Measurements from ENCODE around the gene CCNG2. TPM values are rescaled to one million over a fixed set of nuclear protein-coding genes. Genes with fewer than 3 reads are reported as not detected.
A peak's percentile ranks its signal among the peaks of the same experiment; 100 is the strongest.

Gene CCNG2, protein sequence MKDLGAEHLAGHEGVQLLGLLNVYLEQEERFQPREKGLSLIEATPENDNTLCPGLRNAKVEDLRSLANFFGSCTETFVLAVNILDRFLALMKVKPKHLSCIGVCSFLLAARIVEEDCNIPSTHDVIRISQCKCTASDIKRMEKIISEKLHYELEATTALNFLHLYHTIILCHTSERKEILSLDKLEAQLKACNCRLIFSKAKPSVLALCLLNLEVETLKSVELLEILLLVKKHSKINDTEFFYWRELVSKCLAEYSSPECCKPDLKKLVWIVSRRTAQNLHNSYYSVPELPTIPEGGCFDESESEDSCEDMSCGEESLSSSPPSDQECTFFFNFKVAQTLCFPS
- polyA plus RNA-seq (2013, experiment 1 of 2): 4.4 TPM
- 3.6 TPM for polyA plus RNA-seq (2013, experiment 2 of 2)

DNA sequence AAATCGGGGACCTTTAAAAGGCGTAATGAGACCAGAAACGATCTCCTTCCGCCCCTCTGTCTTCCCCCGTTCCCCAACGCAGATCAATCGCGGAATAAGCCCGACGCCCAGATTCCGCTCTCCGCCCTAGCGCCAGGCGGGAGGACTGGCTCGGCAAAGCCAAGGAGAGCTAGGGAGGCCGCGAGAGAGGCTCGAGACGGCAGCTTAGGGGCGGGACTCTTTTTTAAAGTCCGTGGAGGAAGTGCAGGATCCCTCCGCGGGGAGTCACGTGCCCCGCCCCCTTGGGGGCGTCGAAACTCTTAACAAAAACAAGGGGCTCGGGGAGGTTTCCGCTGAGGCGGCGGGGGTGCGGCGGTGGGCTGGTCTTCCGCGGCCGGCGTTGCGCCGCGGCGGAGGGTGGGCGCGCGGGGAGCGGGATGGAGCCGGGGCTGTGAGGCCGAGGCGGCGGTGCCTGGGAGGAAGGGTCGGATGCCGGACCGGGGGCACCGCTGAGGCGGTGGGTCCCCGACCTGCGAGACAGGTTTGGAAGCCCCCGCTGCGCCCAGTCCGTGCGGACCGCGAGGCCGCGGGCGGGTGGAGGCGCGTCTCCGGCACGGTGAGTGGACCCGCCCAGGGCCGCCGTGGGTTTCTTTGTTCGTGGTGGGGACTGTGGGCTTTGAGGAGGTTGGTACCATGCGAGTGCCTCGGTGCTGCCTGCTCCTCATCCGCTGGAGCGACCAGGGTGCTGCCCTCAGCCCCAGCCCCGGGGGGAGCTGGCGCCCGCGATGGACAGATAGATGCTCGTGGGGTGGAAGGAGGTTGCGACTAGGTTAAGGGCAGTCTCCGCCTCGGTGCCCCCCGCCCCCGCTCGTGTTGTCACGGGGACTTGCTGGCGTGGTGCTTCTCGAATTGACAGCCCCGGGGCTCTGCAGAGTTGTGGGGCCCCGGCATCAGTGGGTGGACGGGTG, at the start of gene CCNG2:
TSS of gene CCNG2 (plus strand) at position 296 of the 947 bp plus-strand sequence. CDS start 1,326 bp downstream, outside the sequence.
- Histone ChIP-seq H3K9ac (ENCODE audit: low read length) (peak within 1 kb of the TSS; percentile 94), H3K18ac (ENCODE audit: low read length) (peak within 1 kb of the TSS; percentile 86), H2BK120ac (ENCODE audit: low read depth, low read length) (peak within 1 kb of the TSS; percentile 90), H3K4me1 (ENCODE audit: control insufficient read depth, low read depth, low read length) (no peaks in the 10 kb centered on the region), H3K23ac (ENCODE audit: low read length) (peak within 1 kb of the TSS; percentile 92), H3K4me3 (ENCODE audit: low read length) (peak within 1 kb of the TSS; percentile 87), H3K4me2 (ENCODE audit: low read length) (peak within 1 kb of the TSS; percentile 77), H4K5ac (ENCODE audit: low read length) (no peak within 1 kb of the TSS), H3K27me3 (ENCODE audit: insufficient read depth, low read length, poor library complexity) (no peaks in the 10 kb centered on the region), H3K79me2 (ENCODE audit: control insufficient read depth, insufficient read depth, low read length) (peaks cover 10% of the 10 kb centered on the region), H3K4ac (ENCODE audit: low read depth, low read length) (peak within 1 kb of the TSS; percentile 90), H2AK5ac (ENCODE audit: low read length) (no peak within 1 kb of the TSS), H3K36me3 (ENCODE audit: control insufficient read depth, insufficient read depth, low read length) (peaks cover 2% of the 10 kb centered on the region), H3K56ac (ENCODE audit: low read length) (peak within 1 kb of the TSS; percentile 100), H3K79me1 (ENCODE audit: low read length) (no peaks in the 10 kb centered on the region), H3K27ac (ENCODE audit: low read depth, low read length) (peak within 1 kb of the TSS; percentile 98), H2BK15ac (replicated peaks; ENCODE audit: low read depth) (no peak within 1 kb of the TSS), H2BK5ac (ENCODE audit: low read length) (peak within 1 kb of the TSS; percentile 100), H4K8ac (ENCODE audit: low read depth, low read length) (no peak within 1 kb of the TSS)
- DNase-seq: peak; percentile 66
- WGBS (ENCODE audit: extremely low coverage, insufficient coverage, low lambda C conversion rate): no CpG with 5 or more reads among the region's 94 CpGs

DNA sequence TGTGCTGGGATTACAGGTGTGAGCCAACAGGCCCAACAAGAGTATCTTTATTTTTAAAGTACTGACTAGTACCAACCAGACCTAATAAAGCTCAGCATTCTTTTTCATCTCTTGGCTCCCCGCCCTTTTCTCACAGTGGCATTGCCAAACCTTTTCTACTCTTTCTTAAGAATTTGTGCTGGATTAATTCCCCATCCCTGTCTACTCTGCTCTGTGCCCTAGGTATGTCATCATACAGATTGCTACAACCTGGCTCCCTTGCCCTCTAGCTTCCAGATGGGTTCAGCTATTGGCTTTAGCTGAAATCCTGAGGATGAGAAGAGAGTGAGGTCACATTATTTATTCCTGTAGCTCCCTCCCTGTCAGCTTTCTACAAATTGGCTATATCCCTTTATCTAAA, 46.3 kb upstream of the CCNG2 start:
- Histone ChIP-seq H3K79me2 (ENCODE audit: control insufficient read depth, insufficient read depth, low read length) (no peaks in the 10 kb centered on the region), H3K23ac (ENCODE audit: low read length) (no peak overlapping the region), H2AK5ac (ENCODE audit: low read length) (no peak overlapping the region), H3K4ac (ENCODE audit: low read depth, low read length) (no peak overlapping the region), H3K4me1 (ENCODE audit: control insufficient read depth, low read depth, low read length) (no peaks in the 10 kb centered on the region), H4K5ac (ENCODE audit: low read length) (no peak overlapping the region), H3K4me2 (ENCODE audit: low read length) (no peak overlapping the region), H2BK120ac (ENCODE audit: low read depth, low read length) (no peak overlapping the region), H4K8ac (ENCODE audit: low read depth, low read length) (no peak overlapping the region), H3K9ac (ENCODE audit: low read length) (no peak overlapping the region), H3K4me3 (ENCODE audit: low read length) (no peak overlapping the region), H3K18ac (ENCODE audit: low read length) (no peak overlapping the region), H3K27ac (ENCODE audit: low read depth, low read length) (no peak overlapping the region), H3K56ac (ENCODE audit: low read length) (no peak overlapping the region), H3K79me1 (ENCODE audit: low read length) (no peaks in the 10 kb centered on the region), H3K36me3 (ENCODE audit: control insufficient read depth, insufficient read depth, low read length) (no peaks in the 10 kb centered on the region), H2BK5ac (ENCODE audit: low read length) (no peak overlapping the region), H2BK15ac (replicated peaks; ENCODE audit: low read depth) (no peak overlapping the region), H3K27me3 (ENCODE audit: insufficient read depth, low read length, poor library complexity) (no peaks in the 10 kb centered on the region)
- DNase-seq: no peak
- WGBS (ENCODE audit: extremely low coverage, insufficient coverage, low lambda C conversion rate): no CpG with 5 or more reads among the region's 1 CpG

DNA sequence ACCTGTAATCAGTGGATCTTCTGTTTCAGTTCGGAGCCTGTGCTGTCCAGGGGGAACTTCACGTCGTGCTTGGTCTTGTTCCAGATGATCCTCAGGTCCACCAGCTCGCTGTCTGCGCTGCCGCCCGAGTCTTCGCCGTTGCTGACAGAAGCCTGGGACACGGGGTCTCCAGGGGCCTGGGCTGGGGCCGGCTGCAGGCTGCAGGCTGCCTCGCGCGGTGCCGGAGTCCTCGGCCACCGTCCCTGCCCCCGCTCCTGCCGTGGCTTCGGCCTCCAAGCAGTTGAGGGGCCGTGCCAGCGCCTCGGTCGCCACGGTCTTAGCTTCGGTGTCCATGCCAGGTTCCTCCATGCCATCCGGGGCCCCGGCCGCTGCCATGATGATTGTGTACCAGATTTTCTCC, 43.9 kb upstream of the CCNG2 start:
- Histone ChIP-seq H3K18ac (ENCODE audit: low read length) (no peak overlapping the region), H3K23ac (ENCODE audit: low read length) (no peak overlapping the region), H3K56ac (ENCODE audit: low read length) (no peak overlapping the region), H3K9ac (ENCODE audit: low read length) (no peak overlapping the region), H3K4me1 (ENCODE audit: control insufficient read depth, low read depth, low read length) (no peaks in the 10 kb centered on the region), H3K79me2 (ENCODE audit: control insufficient read depth, insufficient read depth, low read length) (no peaks in the 10 kb centered on the region), H3K27me3 (ENCODE audit: insufficient read depth, low read length, poor library complexity) (no peaks in the 10 kb centered on the region), H3K4me2 (ENCODE audit: low read length) (no peak overlapping the region), H2AK5ac (ENCODE audit: low read length) (no peak overlapping the region), H3K79me1 (ENCODE audit: low read length) (no peaks in the 10 kb centered on the region), H2BK5ac (ENCODE audit: low read length) (no peak overlapping the region), H2BK15ac (replicated peaks; ENCODE audit: low read depth) (no peak overlapping the region), H3K27ac (ENCODE audit: low read depth, low read length) (no peak overlapping the region), H3K4me3 (ENCODE audit: low read length) (no peak overlapping the region), H3K36me3 (ENCODE audit: control insufficient read depth, insufficient read depth, low read length) (no peaks in the 10 kb centered on the region), H3K4ac (ENCODE audit: low read depth, low read length) (no peak overlapping the region), H4K8ac (ENCODE audit: low read depth, low read length) (no peak overlapping the region), H4K5ac (ENCODE audit: low read length) (no peak overlapping the region), H2BK120ac (ENCODE audit: low read depth, low read length) (no peak overlapping the region)
- WGBS (ENCODE audit: extremely low coverage, insufficient coverage, low lambda C conversion rate): no CpG with 5 or more reads among the region's 29 CpGs
- DNase-seq: no peak

DNA sequence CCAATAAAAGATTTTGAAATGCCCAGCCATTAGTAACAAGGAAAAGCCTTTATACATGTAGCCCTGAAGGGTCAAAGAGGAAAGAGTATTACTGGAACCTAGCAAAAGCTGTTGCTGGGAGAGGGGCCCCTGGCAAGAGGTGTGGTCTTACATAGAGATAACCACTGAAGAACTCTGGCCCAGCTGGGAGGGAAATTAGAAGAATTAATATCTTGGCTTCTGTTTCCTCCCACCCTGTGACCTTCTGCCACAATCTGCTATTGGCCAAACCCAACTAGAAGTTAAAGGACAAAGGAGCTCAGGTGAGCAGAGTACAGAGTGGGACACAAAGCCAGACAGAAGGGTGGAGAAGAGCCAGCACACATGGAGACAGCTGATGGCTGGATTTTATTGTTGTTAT, 39.3 kb upstream of the CCNG2 start:
- Histone ChIP-seq H4K8ac (ENCODE audit: low read depth, low read length) (no peak overlapping the region), H3K79me1 (ENCODE audit: low read length) (no peaks in the 10 kb centered on the region), H3K23ac (ENCODE audit: low read length) (no peak overlapping the region), H3K56ac (ENCODE audit: low read length) (no peak overlapping the region), H2BK5ac (ENCODE audit: low read length) (no peak overlapping the region), H2BK120ac (ENCODE audit: low read depth, low read length) (no peak overlapping the region), H4K5ac (ENCODE audit: low read length) (no peak overlapping the region), H3K79me2 (ENCODE audit: control insufficient read depth, insufficient read depth, low read length) (no peaks in the 10 kb centered on the region), H3K4me1 (ENCODE audit: control insufficient read depth, low read depth, low read length) (peaks cover under 1% of the 10 kb centered on the region), H3K36me3 (ENCODE audit: control insufficient read depth, insufficient read depth, low read length) (no peaks in the 10 kb centered on the region), H3K4me2 (ENCODE audit: low read length) (no peak overlapping the region), H2AK5ac (ENCODE audit: low read length) (no peak overlapping the region), H3K27me3 (ENCODE audit: insufficient read depth, low read length, poor library complexity) (no peaks in the 10 kb centered on the region), H3K9ac (ENCODE audit: low read length) (no peak overlapping the region), H3K27ac (ENCODE audit: low read depth, low read length) (no peak overlapping the region), H3K4ac (ENCODE audit: low read depth, low read length) (no peak overlapping the region), H3K18ac (ENCODE audit: low read length) (no peak overlapping the region), H2BK15ac (replicated peaks; ENCODE audit: low read depth) (no peak overlapping the region), H3K4me3 (ENCODE audit: low read length) (no peak overlapping the region)
- DNase-seq: no peak

DNA sequence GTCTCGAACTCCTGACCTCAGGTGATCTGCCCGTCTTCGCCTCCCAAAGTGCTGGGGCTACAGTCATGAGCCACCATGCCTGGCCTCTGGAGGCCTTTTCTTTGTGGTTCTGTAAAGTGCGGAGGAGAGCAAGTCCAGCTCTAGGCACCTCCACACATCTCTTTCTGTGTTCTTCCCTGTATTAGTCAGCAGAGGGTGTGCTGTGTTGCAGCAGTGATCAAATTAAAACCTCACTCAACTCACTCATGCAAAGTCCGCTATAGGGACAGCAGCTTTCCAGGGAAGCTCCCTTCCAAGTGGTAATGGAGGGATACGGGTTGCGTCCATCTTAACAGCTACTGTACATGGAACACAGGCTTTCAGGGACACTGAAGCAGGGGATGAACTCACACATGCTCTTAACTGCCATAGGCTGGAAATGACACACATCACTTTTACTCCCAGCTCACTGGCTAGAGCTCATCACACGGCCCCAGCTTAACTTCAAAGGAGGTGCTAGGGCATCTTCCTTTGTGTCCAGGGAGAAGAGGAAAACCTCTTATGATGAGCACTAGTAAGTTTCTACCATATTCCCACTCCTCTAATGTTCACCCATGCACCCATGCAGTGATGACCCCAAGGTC, 36.0 kb upstream of the CCNG2 start:
- H3K4ac ChIP-seq (ENCODE audit: low read depth, low read length): no peak overlapping the region
- H3K79me2 ChIP-seq (ENCODE audit: control insufficient read depth, insufficient read depth, low read length): no peaks in the 10 kb centered on the region
- H3K9ac ChIP-seq (ENCODE audit: low read length): no peak overlapping the region
- H2BK120ac ChIP-seq (ENCODE audit: low read depth, low read length): no peak overlapping the region
- H3K79me1 ChIP-seq (ENCODE audit: low read length): no peaks in the 10 kb centered on the region
- H4K5ac ChIP-seq (ENCODE audit: low read length): no peak overlapping the region
- H2BK15ac ChIP-seq (replicated peaks; ENCODE audit: low read depth): no peak overlapping the region
- H3K4me2 ChIP-seq (ENCODE audit: low read length): no peak overlapping the region
- peak overlapping the region; percentile 80 for H2AK5ac ChIP-seq (ENCODE audit: low read length)
- H3K36me3 ChIP-seq (ENCODE audit: control insufficient read depth, insufficient read depth, low read length): no peaks in the 10 kb centered on the region
- no CpG with 5 or more reads among the region's 8 CpGs for WGBS (ENCODE audit: extremely low coverage, insufficient coverage, low lambda C conversion rate)
- no peak overlapping the region for H3K56ac ChIP-seq (ENCODE audit: low read length)
- H3K4me3 ChIP-seq (ENCODE audit: low read length): no peak overlapping the region
- H3K18ac ChIP-seq (ENCODE audit: low read length): no peak overlapping the region
- H3K23ac ChIP-seq (ENCODE audit: low read length): no peak overlapping the region
- peak overlapping the region; percentile 51 for H2BK5ac ChIP-seq (ENCODE audit: low read length)
- H3K4me1 ChIP-seq (ENCODE audit: control insufficient read depth, low read depth, low read length): peaks cover 10% of the 10 kb centered on the region
- peak; percentile 58 for DNase-seq
- H3K27ac ChIP-seq (ENCODE audit: low read depth, low read length): no peak overlapping the region
- H3K27me3 ChIP-seq (ENCODE audit: insufficient read depth, low read length, poor library complexity): no peaks in the 10 kb centered on the region
- no peak overlapping the region for H4K8ac ChIP-seq (ENCODE audit: low read depth, low read length)
